RWPE2 (cell line): ENCODE measurements around the gene BEST1.

Experiments
- ATAC-seq: fragments of 200-7000 bp; cut with Tn5 transposase; 3 replicates; pipeline ENCODE4 v1.9.1; 2021; ENCODE audit warnings: low read depth
- DNase-seq: peaks from one replicate; pipeline ENCODE4 v3.0.0-alpha.2; 2020; ENCODE audit warnings: low spot score
- H3K27ac ChIP-seq: fragments of 450-650 bp; 2 replicates; pipeline ENCODE4 v1.5.1; 2017; ENCODE audit warnings: mild to moderate bottlenecking; ENCODE audit not compliant: poor library complexity, severe bottlenecking
- H3K27me3 ChIP-seq: fragments of 250-450 bp; sonication (Bioruptor Pico); 2 replicates; pipeline ENCODE4 v1.5.1; 2021; ENCODE audit warnings: mild to moderate bottlenecking, moderate library complexity; ENCODE audit not compliant: insufficient read depth, poor library complexity, severe bottlenecking
- H3K36me3 ChIP-seq: fragments of 250-450 bp; sonication (Bioruptor Pico); 2 replicates; pipeline ENCODE4 v1.5.1; 2020; ENCODE audit warnings: low read depth, mild to moderate bottlenecking, moderate library complexity
- H3K4me1 ChIP-seq: fragments of 250-450 bp; sonication (Bioruptor Pico); 2 replicates; pipeline ENCODE4 v1.5.1; 2021; ENCODE audit warnings: mild to moderate bottlenecking, moderate library complexity; ENCODE audit not compliant: insufficient read depth, poor library complexity, severe bottlenecking
- H3K4me3 ChIP-seq: fragments of 250-450 bp; sonication (Bioruptor Pico); 2 replicates; pipeline ENCODE4 v1.5.1; 2021; ENCODE audit warnings: mild to moderate bottlenecking, moderate library complexity; ENCODE audit not compliant: severe bottlenecking
- H3K9me3 ChIP-seq: fragments of 250-450 bp; sonication (Bioruptor Pico); 2 replicates; pipeline ENCODE4 v1.5.1; 2021; ENCODE audit warnings: mild to moderate bottlenecking, moderate library complexity; ENCODE audit not compliant: severe bottlenecking
- TF ChIP-seq, protein P1 (sequence below): fragments of 450-650 bp; IDR thresholded peaks from one replicate; pipeline ENCODE4 v1.5.1; 2017; ENCODE audit warnings: mild to moderate bottlenecking, moderate library complexity; ENCODE audit not compliant: poor library complexity, severe bottlenecking

Gene BEST1

GRCh38 chr11:61959114-61959513, 9.0 kb downstream of the BEST1 start:
- Histone ChIP-seq H3K4me1 (peaks cover 4% of the 10 kb centered on the region), H3K27me3 (no peaks in the 10 kb centered on the region), H3K9me3 (no peaks in the 10 kb centered on the region), H3K27ac (no peak overlapping the region), H3K36me3 (peaks cover 9% of the 10 kb centered on the region), H3K4me3 (no peak overlapping the region)
- ATAC-seq (peak; percentile 70), DNase-seq (no peak)
- TF ChIP-seq, protein P1, sequence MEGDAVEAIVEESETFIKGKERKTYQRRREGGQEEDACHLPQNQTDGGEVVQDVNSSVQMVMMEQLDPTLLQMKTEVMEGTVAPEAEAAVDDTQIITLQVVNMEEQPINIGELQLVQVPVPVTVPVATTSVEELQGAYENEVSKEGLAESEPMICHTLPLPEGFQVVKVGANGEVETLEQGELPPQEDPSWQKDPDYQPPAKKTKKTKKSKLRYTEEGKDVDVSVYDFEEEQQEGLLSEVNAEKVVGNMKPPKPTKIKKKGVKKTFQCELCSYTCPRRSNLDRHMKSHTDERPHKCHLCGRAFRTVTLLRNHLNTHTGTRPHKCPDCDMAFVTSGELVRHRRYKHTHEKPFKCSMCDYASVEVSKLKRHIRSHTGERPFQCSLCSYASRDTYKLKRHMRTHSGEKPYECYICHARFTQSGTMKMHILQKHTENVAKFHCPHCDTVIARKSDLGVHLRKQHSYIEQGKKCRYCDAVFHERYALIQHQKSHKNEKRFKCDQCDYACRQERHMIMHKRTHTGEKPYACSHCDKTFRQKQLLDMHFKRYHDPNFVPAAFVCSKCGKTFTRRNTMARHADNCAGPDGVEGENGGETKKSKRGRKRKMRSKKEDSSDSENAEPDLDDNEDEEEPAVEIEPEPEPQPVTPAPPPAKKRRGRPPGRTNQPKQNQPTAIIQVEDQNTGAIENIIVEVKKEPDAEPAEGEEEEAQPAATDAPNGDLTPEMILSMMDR: no peak

- peaks cover 4% of the 10 kb centered on the region for H3K4me1 ChIP-seq
- H3K9me3 ChIP-seq: no peaks in the 10 kb centered on the region
- no peak for ATAC-seq
- no peaks in the 10 kb centered on the region for H3K27me3 ChIP-seq
- TF ChIP-seq, protein P1: no peak
- no peak overlapping the region for H3K27ac ChIP-seq
- no peak overlapping the region for H3K4me3 ChIP-seq
- DNase-seq: no peak
- H3K36me3 ChIP-seq: peaks cover 14% of the 10 kb centered on the region
These were observed 9.5 kb downstream of the BEST1 start for GRCh38 chr11:61959678-61960077.

- TF ChIP-seq, protein P1: no peak
- Histone ChIP-seq H3K27ac (no peak overlapping the region), H3K4me3 (no peak overlapping the region), H3K4me1 (peaks cover 12% of the 10 kb centered on the region), H3K27me3 (no peaks in the 10 kb centered on the region), H3K9me3 (no peaks in the 10 kb centered on the region), H3K36me3 (peaks cover 23% of the 10 kb centered on the region)
- no peak for DNase-seq
- ATAC-seq: no peak
These were observed 10.4 kb downstream of the BEST1 start for GRCh38 chr11:61960532-61960931.

DNA sequence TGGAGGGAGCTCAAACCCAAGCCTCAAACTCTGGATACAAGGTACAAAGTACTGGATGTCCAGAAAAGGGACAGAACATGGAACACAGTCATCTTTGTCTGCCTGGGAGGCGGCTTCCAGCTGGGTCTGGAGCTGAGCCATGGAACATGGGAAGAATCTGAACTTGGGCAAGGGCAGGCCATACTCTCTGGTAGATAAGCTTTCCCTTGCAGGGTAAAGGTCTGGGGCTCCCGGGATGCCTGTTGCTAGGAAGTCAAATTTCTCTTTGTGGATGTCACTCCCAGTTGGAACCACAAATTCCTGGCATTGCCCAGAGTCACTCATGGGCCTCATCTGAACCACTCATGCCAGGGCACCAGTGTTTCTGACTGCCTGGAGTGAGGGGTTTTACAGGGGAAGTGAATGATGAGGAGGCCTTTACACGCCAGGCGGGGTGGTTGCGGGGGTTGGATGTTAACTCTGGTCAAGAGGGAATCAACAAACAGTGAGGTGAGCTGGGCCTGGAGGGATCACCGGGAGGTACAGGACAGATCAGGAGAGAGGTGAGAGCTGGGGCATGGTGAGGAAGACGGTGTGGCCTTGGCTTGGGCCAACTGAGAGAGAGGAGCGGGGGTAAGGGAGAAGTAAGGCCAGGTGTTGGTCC, 11.5 kb downstream of the BEST1 start:
- DNase-seq: no peak
- H3K4me1 ChIP-seq: peaks cover 12% of the 10 kb centered on the region
- H3K36me3 ChIP-seq: peaks cover 35% of the 10 kb centered on the region
- no peaks in the 10 kb centered on the region for H3K27me3 ChIP-seq
- no peak overlapping the region for H3K4me3 ChIP-seq
- H3K9me3 ChIP-seq: no peaks in the 10 kb centered on the region
- no peak for ATAC-seq
- H3K27ac ChIP-seq: no peak overlapping the region
- TF ChIP-seq, protein P1: no peak
